Glomerular visceral epithelial cell (primary cell): ENCODE measurements around the gene IL11.

Experiments used
- DNase-seq: peaks from one replicate; pipeline ENCODE4 v3.0.0-alpha.2; 2016; ENCODE audit errors: extremely low spot score

The IL11 gene

GRCh38 chr19:55325172-55325571 lies 45.1 kb downstream of the IL11 start, which contains the start of gene TMEM150B:
TMEM150B (minus strand) TSS chr19:55325341; CDS start chr19:55321036, 4,305 bp downstream.
- DNase-seq: no peak

DNA sequence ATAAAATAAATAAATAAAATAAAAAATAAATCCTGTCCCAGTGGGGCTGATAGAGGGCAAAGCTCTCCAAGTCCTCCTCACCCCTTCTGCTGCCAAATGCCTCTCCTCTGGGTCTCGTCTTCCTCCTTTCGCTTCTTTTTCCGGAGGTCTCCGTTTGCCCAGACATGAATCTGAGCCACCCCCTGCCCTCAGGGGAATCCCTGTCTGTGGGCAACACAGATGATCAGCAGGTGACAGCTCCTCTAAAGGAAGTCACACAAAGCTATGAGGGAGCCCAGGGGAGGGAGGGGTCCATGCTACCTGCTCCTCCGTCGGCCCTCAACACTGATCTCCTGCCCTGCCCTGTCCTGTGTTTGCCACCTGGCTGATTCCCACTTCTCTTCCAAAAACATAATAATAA lies 45.6 kb downstream of the IL11 start:
- no peak for DNase-seq

GRCh38 chr19:55322204-55322885 lies 47.9 kb downstream of the IL11 start:
- no peak for DNase-seq

- DNase-seq: no peak
Observed at GRCh38 chr19:55321466-55322137, 48.7 kb downstream of the IL11 start.

DNA sequence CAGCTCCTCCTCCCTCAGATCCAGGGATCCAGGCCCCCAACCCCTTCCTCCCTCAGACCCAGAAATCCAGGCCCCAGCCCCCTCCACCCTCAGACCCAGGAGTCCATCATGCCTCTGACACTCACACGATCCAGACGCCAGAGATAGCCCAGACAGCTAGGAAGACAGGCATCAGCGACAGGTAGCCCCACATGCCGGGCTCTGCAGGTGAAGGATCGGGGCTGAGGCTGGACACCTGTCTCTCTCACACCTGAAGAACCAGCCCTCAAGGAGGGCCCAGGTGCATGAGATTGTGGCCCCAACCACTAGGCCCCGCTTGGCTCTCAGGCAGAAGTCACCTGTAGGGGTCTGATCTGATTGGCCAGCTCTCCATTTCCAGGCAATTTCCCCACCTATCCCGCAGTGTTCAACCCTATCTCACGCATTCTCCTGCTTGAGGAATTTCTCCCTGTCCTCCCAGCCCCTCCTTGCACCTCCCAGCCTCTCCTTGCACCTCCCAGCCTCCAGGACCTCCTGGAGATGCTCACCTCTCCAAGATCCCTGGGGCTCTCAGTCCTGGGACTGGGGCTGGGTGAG lies 49.3 kb downstream of the IL11 start:
- DNase-seq: no peak

- no peak for DNase-seq
Observed at GRCh38 chr19:55319785-55320184, 50.5 kb downstream of the IL11 start.

- DNase-seq: no peak
Observed at GRCh38 chr19:55316646-55317045, 53.6 kb downstream of the IL11 start.

DNA sequence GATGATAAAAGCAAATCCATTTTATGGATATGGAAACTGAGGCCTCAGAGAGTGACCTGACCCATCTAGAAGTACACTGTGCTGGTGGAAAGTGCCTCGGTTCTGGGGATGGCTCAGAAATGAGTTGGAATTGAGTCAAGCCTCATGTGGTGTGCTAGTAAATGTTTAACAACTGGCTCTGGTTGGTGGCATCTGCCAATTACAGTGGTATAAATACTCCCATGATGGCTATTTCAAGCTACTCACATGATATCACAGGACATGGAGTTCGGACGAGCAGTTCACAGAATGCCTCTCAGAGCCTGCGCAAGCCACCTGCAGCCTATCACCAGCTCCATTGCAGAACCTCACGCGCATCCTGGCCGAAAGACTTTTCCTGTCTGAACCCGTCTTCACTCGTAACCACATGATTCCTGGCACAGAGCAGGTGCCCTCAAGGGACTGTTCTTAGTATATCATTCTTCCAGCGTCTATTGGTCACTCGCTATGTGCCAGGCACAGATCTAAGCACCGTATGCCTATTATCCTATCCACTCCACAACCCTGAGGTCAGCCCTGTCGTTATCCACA lies 54.2 kb downstream of the IL11 start:
- DNase-seq: no peak

GRCh38 chr19:55314396-55314795 lies 55.9 kb downstream of the IL11 start:
- DNase-seq: no peak
